OCI-LY7 (cell line): ENCODE data around the gene ATR.

Experiments
- CTCF ChIP-seq: fragments of 200-600 bp; sonication (generic); conservative IDR thresholded peaks from 2 replicates; pipeline ENCODE4 v1.5.1; 2014; ENCODE audit warnings: mild to moderate bottlenecking, antibody characterized with exemption, low read length, moderate library complexity, mixed read lengths
- EZH2phosphoT487 ChIP-seq: fragments of 200-600 bp; sonication (generic); IDR thresholded peaks from 2 replicates; pipeline ENCODE4 v1.6.1; 2018; ENCODE audit warnings: low read depth, borderline replicate concordance, mild to moderate bottlenecking, mixed run types, antibody characterized with exemption, low read length, moderate library complexity, mixed read lengths

GRCh38 chr3:142614059-142614626, 35.6 kb upstream of the ATR start:
- TF ChIP-seq EZH2phosphoT487 (no peak), CTCF (no peak)
